ENCODE results near the gene GDPD4. TPM values are rescaled to one million over a fixed set of nuclear protein-coding genes. Genes with fewer than 3 reads are reported as not detected.

Gene GDPD4
- total RNA-seq, 2 donors from 2014 or later, result not detected

DNA sequence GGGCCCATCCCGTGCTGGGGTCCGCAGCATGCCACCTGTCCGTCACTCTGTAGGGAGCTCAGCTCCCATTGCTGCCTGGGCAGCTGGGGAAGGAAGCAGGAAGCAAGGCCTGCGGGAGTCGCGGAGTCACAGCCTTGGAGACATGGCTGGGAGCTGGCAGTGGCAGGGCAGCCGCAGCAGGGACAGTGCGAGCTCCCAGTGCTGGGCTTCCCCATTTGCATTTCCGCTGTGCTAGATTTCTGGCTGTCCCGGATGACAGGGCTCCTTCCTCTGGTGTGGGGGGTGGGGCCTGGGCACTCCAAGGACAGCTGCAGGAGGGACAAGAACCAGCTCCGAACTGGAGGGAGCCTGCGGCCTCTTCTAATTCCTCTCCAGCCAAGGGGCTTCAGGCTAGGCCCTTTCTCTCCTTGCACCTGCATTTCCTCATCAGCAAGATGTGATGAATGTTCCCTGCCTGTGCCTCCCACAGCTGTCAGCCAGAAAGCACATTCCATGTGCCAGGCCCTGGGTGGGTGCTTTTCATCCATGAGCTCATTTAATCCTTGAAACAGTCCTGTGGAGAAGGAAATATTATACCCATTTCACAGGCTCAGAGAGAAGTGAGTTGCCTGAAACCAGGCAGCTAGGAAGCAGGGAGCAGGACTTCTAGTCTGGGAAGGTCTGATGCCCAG lies 125.5 kb downstream of the GDPD4 start:
- H3K9ac ChIP-seq (ENCODE audit: low read depth in 2 of 2, low read length in 2 of 2), result no peak overlapping the region
- no peaks in the 10 kb centered on the region for H3K27me3 ChIP-seq
- H3K27ac ChIP-seq, result no peak overlapping the region
- intact Hi-C loops (cut with DNase I), result no loop called here
- H3K9me3 ChIP-seq, result no peaks in the 10 kb centered on the region
- H3K4me1 ChIP-seq, result no peaks in the 10 kb centered on the region
- DNase-seq, result no peak
- TF ChIP-seq CTCF (IDR thresholded peaks at IDR 0.05), result no peak
- H3K36me3 ChIP-seq, result no peaks in the 10 kb centered on the region
- H3K4me3 ChIP-seq, result no peak overlapping the region

GRCh38 chr11:77175021-77175842 lies 126.3 kb downstream of the GDPD4 start:
- intact Hi-C loops (cut with DNase I), result no loop called here
- H3K4me1 ChIP-seq, result no peaks in the 10 kb centered on the region
- H3K9ac ChIP-seq (ENCODE audit: low read depth in 2 of 2, low read length in 2 of 2), result no peak overlapping the region
- H3K27me3 ChIP-seq, result no peaks in the 10 kb centered on the region
- H3K27ac ChIP-seq, result no peak overlapping the region
- no peaks in the 10 kb centered on the region for H3K36me3 ChIP-seq
- no peak for DNase-seq
- H3K4me3 ChIP-seq, result no peak overlapping the region
- H3K9me3 ChIP-seq, result no peaks in the 10 kb centered on the region
- no peak for TF ChIP-seq CTCF (IDR thresholded peaks at IDR 0.05)

GRCh38 chr11:77174559-77174958 lies 126.9 kb downstream of the GDPD4 start:
- no peak for DNase-seq
- no peak overlapping the region for H3K27ac ChIP-seq
- no peak for TF ChIP-seq CTCF (IDR thresholded peaks at IDR 0.05)
- H3K9ac ChIP-seq (ENCODE audit: low read depth in 2 of 2, low read length in 2 of 2), result no peak overlapping the region
- H3K4me1 ChIP-seq, result no peaks in the 10 kb centered on the region
- H3K9me3 ChIP-seq, result no peaks in the 10 kb centered on the region
- no peaks in the 10 kb centered on the region for H3K36me3 ChIP-seq
- intact Hi-C loops (cut with DNase I), result no loop called here
- H3K27me3 ChIP-seq, result no peaks in the 10 kb centered on the region
- no peak overlapping the region for H3K4me3 ChIP-seq

GRCh38 chr11:77173494-77173893 lies 128.0 kb downstream of the GDPD4 start:
- H3K9me3 ChIP-seq, result no peaks in the 10 kb centered on the region
- H3K27ac ChIP-seq, result no peak overlapping the region
- no peak for TF ChIP-seq CTCF (IDR thresholded peaks at IDR 0.05)
- intact Hi-C loops (cut with DNase I), result no loop called here
- H3K36me3 ChIP-seq, result no peaks in the 10 kb centered on the region
- H3K4me3 ChIP-seq, result no peak overlapping the region
- no peaks in the 10 kb centered on the region for H3K27me3 ChIP-seq
- DNase-seq, result no peak
- no peak overlapping the region for H3K9ac ChIP-seq (ENCODE audit: low read depth in 2 of 2, low read length in 2 of 2)
- H3K4me1 ChIP-seq, result no peaks in the 10 kb centered on the region

GRCh38 chr11:77172666-77172982 lies 128.9 kb downstream of the GDPD4 start:
- no peak overlapping the region for H3K9ac ChIP-seq (ENCODE audit: low read depth in 2 of 2, low read length in 2 of 2)
- H3K36me3 ChIP-seq, result no peaks in the 10 kb centered on the region
- TF ChIP-seq CTCF (IDR thresholded peaks at IDR 0.05), result no peak
- no peaks in the 10 kb centered on the region for H3K9me3 ChIP-seq
- H3K4me1 ChIP-seq, result no peaks in the 10 kb centered on the region
- no peak overlapping the region for H3K27ac ChIP-seq
- intact Hi-C loops (cut with DNase I), result no loop called here
- H3K27me3 ChIP-seq, result no peaks in the 10 kb centered on the region
- no peak overlapping the region for H3K4me3 ChIP-seq
- DNase-seq, result no peak

Measured in colonic mucosa (tissue), 4 donors.